GM12878 (cell line): ENCODE results near the gene NACC1. TPM values are rescaled to one million over a fixed set of nuclear protein-coding genes. Genes with fewer than 3 reads are reported as not detected.

Source experiments
- ATAC-seq: fragments of 200-7000 bp; cut with Tn5 transposase; 3 replicates; pipeline ENCODE4 v1.9.1; 2020; ENCODE audit warnings: mild to moderate bottlenecking, moderate library complexity
- BruUV-seq: library from RNA; stranded (reverse); fragments of 400-500 nt; replicated peaks from 2 replicates; lab custom pipeline; 2021; lab: Mats Ljungman, UMichigan
- CTCF ChIA-PET: fragments of 300-600 bp; sonication (Branson Sonifier 250); formaldehyde crosslinking; extraction: SDS; loops from one replicate; lab custom pipeline; 2021; ENCODE audit warnings: inconsistent platforms; lab: Yijun Ruan, JAX
- POLR2A ChIA-PET: fragments of 350-600 bp; formaldehyde crosslinking; extraction: SDS; loops from one replicate; lab custom pipeline; 2021; ENCODE audit warnings: inconsistent platforms; lab: Charles Lee
- RAD21 ChIA-PET: fragments of 300-600 bp; sonication (Branson Sonifier 250); formaldehyde crosslinking; loops from one replicate; lab custom pipeline; 2023; ENCODE audit warnings: antibody characterized with exemption; ENCODE audit not compliant: unreplicated experiment; lab: Charles Lee
- SMC1A ChIA-PET: fragments of 300-600 bp; sonication (Branson Sonifier 250); formaldehyde crosslinking; loops from one replicate; lab custom pipeline; 2023; ENCODE audit not compliant: unreplicated experiment, uncharacterized antibody; lab: Charles Lee
- DNase-seq: peaks from one replicate; pipeline ENCODE4 v3.0.0-alpha.2; 2011; ENCODE audit warnings: low read depth, low spot score
- FAIRE-seq: peaks from 3 replicates; lab custom pipeline; 2011; peaks lifted over from hg19 to GRCh38; lab: Jason Lieb, UNC
- H2AFZ ChIP-seq: 2 replicates; pipeline ENCODE4 v1.6.0; 2011; ENCODE audit warnings: low read depth, low read length, control low read depth; ENCODE audit not compliant: control insufficient read depth
- H3K27ac ChIP-seq: 2 replicates; pipeline ENCODE4 v1.5.1; 2011; ENCODE audit warnings: control low read depth; ENCODE audit not compliant: control insufficient read depth, insufficient read depth
- H3K27me3 ChIP-seq, 2 experiments: replicated peaks in 1 of 2; 2 replicates each; pipeline versions ENCODE4 v1.6.0 to v1.6.1; 2011; ENCODE audit warnings: low read length in 1 of 2; ENCODE audit not compliant: control insufficient read depth in 2 of 2, insufficient read depth in 2 of 2
- H3K36me3 ChIP-seq, 2 experiments: 2 replicates each; pipeline ENCODE4 v1.5.1; 2011; ENCODE audit warnings: low read length in 1 of 2; ENCODE audit not compliant: control insufficient read depth in 2 of 2, insufficient read depth in 2 of 2
- H3K4me1 ChIP-seq: 2 replicates; pipeline ENCODE4 v1.6.1; 2011; ENCODE audit warnings: mild to moderate bottlenecking, low read length, moderate library complexity, mixed read lengths; ENCODE audit not compliant: control insufficient read depth, insufficient read depth
- H3K4me2 ChIP-seq: 2 replicates; pipeline ENCODE4 v1.6.0; 2011; ENCODE audit warnings: control low read depth; ENCODE audit not compliant: control insufficient read depth, insufficient read depth
- H3K4me3 ChIP-seq: fragments of 200-600 bp; sonication (generic); 2 replicates; pipeline ENCODE4 v1.5.1; 2016
- H3K79me2 ChIP-seq: 2 replicates; pipeline ENCODE4 v1.6.0; 2011; ENCODE audit warnings: low read length; ENCODE audit not compliant: control insufficient read depth, insufficient read depth
- H3K9ac ChIP-seq: 2 replicates; pipeline ENCODE4 v1.8.0; 2011; ENCODE audit warnings: low read length, control low read depth, mixed read lengths; ENCODE audit not compliant: control insufficient read depth, insufficient read depth
- H3K9me3 ChIP-seq: replicated peaks from 3 replicates; pipeline ENCODE4 v1.5.1; 2011; ENCODE audit warnings: mild to moderate bottlenecking, low read length; ENCODE audit not compliant: control insufficient read depth, insufficient read depth
- H4K20me1 ChIP-seq: 2 replicates; pipeline ENCODE4 v1.6.0; 2011; ENCODE audit not compliant: control insufficient read depth, insufficient read depth
- ASH2L ChIP-seq: fragments of 300-600, 200-600 bp; sonication (generic); IDR thresholded peaks from 2 replicates; pipeline ENCODE4 v1.6.1; 2017; ENCODE audit warnings: low read depth, mild to moderate bottlenecking, borderline replicate concordance
- BMI1 ChIP-seq: fragments of 450-650 bp; IDR thresholded peaks from 2 replicates; pipeline ENCODE4 v1.6.1; 2016; ENCODE audit warnings: mild to moderate bottlenecking, moderate library complexity, borderline replicate concordance
- MTA2 ChIP-seq: fragments of 450-650 bp; IDR thresholded peaks from 2 replicates; pipeline ENCODE4 v1.6.1; 2016; ENCODE audit warnings: low read depth, mild to moderate bottlenecking, moderate library complexity
- RBBP5 ChIP-seq: fragments of 200-600 bp; sonication (generic); conservative IDR thresholded peaks from 2 replicates; pipeline ENCODE4 v1.6.1; 2016
- RELB ChIP-seq: fragments of 450-650 bp; IDR thresholded peaks from 2 replicates; pipeline ENCODE4 v1.6.1; 2017; ENCODE audit warnings: low read depth, mild to moderate bottlenecking, moderate library complexity
- YY1 ChIP-seq: IDR thresholded peaks from 2 replicates; pipeline ENCODE4 v1.6.1; 2011; ENCODE audit warnings: low read depth, mild to moderate bottlenecking, low read length
- WGBS: methylation state at CpG from one replicate; pipeline ENCODE4 v1.1.6; 2016; ENCODE audit warnings: low lambda C conversion rate; ENCODE audit not compliant: insufficient replicate concordance, insufficient coverage; ENCODE audit errors: missing lambda C conversion rate; 5-methylcytosine and 5-hydroxymethylcytosine counted together
- in situ Hi-C: fragments of 300-500 bp; cut with MboI; formaldehyde crosslinking; loops from 9 replicates; pipeline ENCODE4 v1.14.3; 2018; ENCODE audit warnings: mixed read lengths
- intact Hi-C: fragments of 100-400 bp; cut with micrococcal nuclease; formaldehyde crosslinking; loops from one replicate; pipeline ENCODE4 v1.14.2; 2022; ENCODE audit not compliant: unreplicated experiment
- polyA plus RNA-seq, 11 experiments: library from polyadenylated mRNA; depleted of rRNA in 4 of 11; unstranded in 6 of 11; stranded (reverse) in 5 of 11; fragments of >200 nt; fragmentation: Nextera tagmentation in 4 of 11; fragmentation: Illumina TruSeq in 1 of 11; extraction: Ambion mirVana in 4 of 11; extraction: Trizol in 1 of 11; gene quantifications; 1 replicate in 1 of 11; 2 replicates in 10 of 11; pipeline versions ENCODE4 v1.2.1 to v1.2.3, GENCODE V29; 2011 to 2016; ENCODE audit warnings: inconsistent platforms in 2 of 11, missing spikeins in 2 of 11, low read depth in 1 of 11
- total RNA-seq, 4 experiments: library from RNA; depleted of rRNA in 3 of 4; stranded (reverse); fragments of >200 nt in 3 of 4; fragmentation: Illumina TruSeq in 1 of 4; extraction: Trizol in 1 of 4; gene quantifications; 2 replicates each; pipeline versions ENCODE4 v1.2.1 to v1.2.3, GENCODE V29; 2013 to 2021

The NACC1 gene
- total and polyA plus RNA-seq, 10 of the 15 experiments (the other 5 are each of a cell fraction or from before 2014, with no cell fraction given) = 0.18 to 120 (median 19.2) TPM

- no peak overlapping the region for H3K4me2 ChIP-seq
- H3K4me3 ChIP-seq = no peak overlapping the region
- H2AFZ ChIP-seq = no peak overlapping the region
- ChIA-PET SMC1A (no interaction called here), POLR2A (no interaction called here), RAD21 (interaction anchor here (0.8 to 1.4 kb wide), 2 partner anchors 9 to 93 kb away, joined by 3 to 4 read pairs; no protein-coding TSS in a partner anchor), CTCF (interaction anchor here (0.6 to 2.2 kb wide), 5 partner anchors 9 to 174 kb away, joined by 3 to 14 read pairs (median 4); no protein-coding TSS in a partner anchor)
- no peak overlapping the region for H3K9ac ChIP-seq
- BruUV-seq = no TSS peak
- in situ Hi-C loops = no loop called here
- no peaks in the 10 kb centered on the region for H3K36me3 ChIP-seq
- ATAC-seq (no peak), FAIRE-seq (no peak), DNase-seq (no peak)
- no peak overlapping the region for H3K27ac ChIP-seq
- H3K4me1 ChIP-seq = no peaks in the 10 kb centered on the region
- 56% methylated on average over 32 of the region's 32 CpGs for WGBS
- H3K79me2 ChIP-seq = no peaks in the 10 kb centered on the region
- TF ChIP-seq YY1 (peak; percentile 56; the same call in 1 of the 2 replicates), BMI1 (no peak)
- H4K20me1 ChIP-seq = no peaks in the 10 kb centered on the region
- peaks cover 0 to 1% of the 10 kb centered on the region in 2 experiments; a peak in 3 of 4 replicates for H3K27me3 ChIP-seq
- intact Hi-C loops = no loop called here
- no peaks in the 10 kb centered on the region for H3K9me3 ChIP-seq
These were observed 47.5 kb upstream of the NACC1 start for GRCh38 chr19:13070425-13071140.

GRCh38 chr19:13071444-13072187 is 46.4 kb upstream of the NACC1 start:
- no peak overlapping the region for H2AFZ ChIP-seq
- H3K27me3 ChIP-seq = peaks cover 0 to 1% of the 10 kb centered on the region in 2 experiments; a peak in 3 of 4 replicates
- no peak overlapping the region for H3K9ac ChIP-seq
- RAD21 ChIA-PET = no interaction called here
- intact Hi-C loops = no loop called here
- WGBS = 30% methylated on average over 9 of the region's 9 CpGs
- H4K20me1 ChIP-seq = no peaks in the 10 kb centered on the region
- CTCF ChIA-PET = interaction anchor here (1.4 to 2.2 kb wide), 2 partner anchors 10 to 40 kb away, joined by 4 to 14 read pairs; no protein-coding TSS in a partner anchor
- SMC1A ChIA-PET = no interaction called here
- H3K36me3 ChIP-seq = no peaks in the 10 kb centered on the region
- FAIRE-seq = no peak
- no peak overlapping the region for H3K4me2 ChIP-seq
- ATAC-seq = no peak
- no peaks in the 10 kb centered on the region for H3K79me2 ChIP-seq
- H3K4me1 ChIP-seq = no peaks in the 10 kb centered on the region
- H3K27ac ChIP-seq = no peak overlapping the region
- no TSS peak for BruUV-seq
- POLR2A ChIA-PET = no interaction called here
- in situ Hi-C loops = no loop called here
- DNase-seq = no peak
- TF ChIP-seq RBBP5 = no peak
- TF ChIP-seq RELB = no peak
- TF ChIP-seq MTA2 = no peak
- TF ChIP-seq ASH2L = no peak
- H3K9me3 ChIP-seq = no peaks in the 10 kb centered on the region
- no peak overlapping the region for H3K4me3 ChIP-seq
